B cell (primary cell): ENCODE measurements around the gene PCYOX1L. TPM values are rescaled to one million over a fixed set of nuclear protein-coding genes. Genes with fewer than 3 reads are reported as not detected.

Source experiments
- ATAC-seq: fragments of 200-7000 bp; cut with Tn5 transposase; one replicate; pipeline ENCODE4 v1.10.0; 2021; ENCODE audit warnings: low read depth, mild to moderate bottlenecking, moderate number of reproducible peaks, moderate library complexity
- CTCF ChIA-PET: fragments of 350-600 bp; sonication (Branson Sonifier 250); formaldehyde crosslinking; loops from one replicate; lab custom pipeline; 2021; ENCODE audit warnings: antibody characterized with exemption, inconsistent platforms; lab: Charles Lee
- POLR2A ChIA-PET: fragments of 350-600 bp; sonication (Branson Sonifier 250); formaldehyde crosslinking; loops from one replicate; lab custom pipeline; 2021; ENCODE audit warnings: antibody characterized with exemption; lab: Charles Lee
- DNase-seq: peaks from one replicate; pipeline ENCODE4 v3.0.0; 2013
- H2AFZ ChIP-seq: 2 replicates; pipeline ENCODE4 v1.6.1; 2012; ENCODE audit warnings: mild to moderate bottlenecking, low read depth, low read length; ENCODE audit not compliant: insufficient read depth, poor library complexity, severe bottlenecking
- H3K27ac ChIP-seq, 2 donors: 1 replicate in 1 of 2; 2 replicates in 1 of 2; pipeline ENCODE4 v1.5.1; 2012 to 2013; ENCODE audit warnings: low read length in 2 of 2, mild to moderate bottlenecking in 2 of 2, moderate library complexity in 1 of 2
- H3K27me3 ChIP-seq, 4 experiments: fragments of 200-600 bp in 1 of 4; sonication (generic) in 1 of 4; replicated peaks in 1 of 4; 1 replicate in 2 of 4; 2 replicates in 2 of 4; pipeline versions ENCODE4 v1.6.1 to v1.7.0; 2013 to 2016; ENCODE audit warnings: low read length in 3 of 4, mild to moderate bottlenecking in 2 of 4, mixed read lengths in 1 of 4, moderate library complexity in 1 of 4; ENCODE audit not compliant: insufficient read depth in 4 of 4, control insufficient read depth in 3 of 4; ENCODE audit errors: control extremely low read depth in 1 of 4
- H3K36me3 ChIP-seq, 2 experiments: replicated peaks in 1 of 2; 1 replicate in 1 of 2; 2 replicates in 1 of 2; pipeline versions ENCODE4 v1.6.1 to v1.7.1; 2013; ENCODE audit warnings: low read length in 1 of 2; ENCODE audit not compliant: insufficient read depth in 2 of 2, control insufficient read depth in 1 of 2; ENCODE audit errors: control extremely low read depth in 1 of 2, extremely low read depth in 1 of 2
- H3K4me1 ChIP-seq, 2 donors: fragments of 200-600 bp in 1 of 2; sonication (generic) in 1 of 2; 1 replicate in 1 of 2; 2 replicates in 1 of 2; pipeline versions ENCODE4 v1.5.1 to v1.6.1; 2013 to 2017; ENCODE audit warnings: low read length in 2 of 2; ENCODE audit not compliant: control insufficient read depth in 2 of 2, insufficient read depth in 2 of 2
- H3K4me2 ChIP-seq: replicated peaks from 2 replicates; pipeline ENCODE3; 2012; ENCODE audit warnings: mild to moderate bottlenecking, low read depth, low read length; ENCODE audit not compliant: poor library complexity, severe bottlenecking
- H3K4me3 ChIP-seq, 5 experiments: fragments of 200-600 bp in 1 of 5; sonication (generic) in 1 of 5; 1 replicate in 3 of 5; 2 replicates in 2 of 5; pipeline versions ENCODE4 v1.5.1 to v1.7.0; 2011 to 2016; ENCODE audit warnings: low read length in 4 of 5, mild to moderate bottlenecking in 4 of 5, low read depth in 2 of 5, control low read depth in 1 of 5, moderate library complexity in 1 of 5; ENCODE audit not compliant: insufficient read depth in 1 of 5; ENCODE audit errors: control extremely low read depth in 1 of 5, extremely low read depth in 1 of 5
- H3K79me2 ChIP-seq: fragments of 200-600 bp; sonication (generic); one replicate; pipeline ENCODE4 v1.6.0; 2016; ENCODE audit warnings: low read length; ENCODE audit not compliant: control insufficient read depth, insufficient read depth
- H3K9ac ChIP-seq: fragments of 200-600 bp; sonication (generic); 2 replicates; pipeline ENCODE4 v1.6.1; 2017; ENCODE audit warnings: mild to moderate bottlenecking, low read length, moderate library complexity
- H3K9me3 ChIP-seq, 3 donors: one replicate each; pipeline versions ENCODE4 v1.6.1 to v1.7.1; 2013; ENCODE audit warnings: low read length in 2 of 3; ENCODE audit not compliant: control insufficient read depth in 2 of 3, insufficient read depth in 1 of 3; ENCODE audit errors: control extremely low read depth in 1 of 3
- H4K20me1 ChIP-seq: 2 replicates; pipeline ENCODE4 v1.6.0; 2012; ENCODE audit warnings: mild to moderate bottlenecking, low read length; ENCODE audit not compliant: insufficient read depth, control insufficient read depth, poor library complexity, severe bottlenecking
- H3K27ac Mint-ChIP-seq: one replicate; pipeline ENCODE4 v1.8.0; 2021; ENCODE audit warnings: mixed read lengths
- H3K27me3 Mint-ChIP-seq: one replicate; pipeline ENCODE4 v1.8.0; 2021; ENCODE audit warnings: mixed read lengths
- H3K4me1 Mint-ChIP-seq: one replicate; pipeline ENCODE4 v1.8.0; 2021; ENCODE audit warnings: mixed read lengths
- H3K4me3 Mint-ChIP-seq: one replicate; pipeline ENCODE4 v1.8.0; 2021; ENCODE audit warnings: mixed read lengths
- H3K9me3 Mint-ChIP-seq: one replicate; pipeline ENCODE4 v1.8.0; 2022; ENCODE audit warnings: mixed read lengths; ENCODE audit not compliant: insufficient read depth
- CTCF ChIP-seq: fragments of 200-600 bp; IDR thresholded peaks from one replicate; pipeline ENCODE4 v1.8.0; 2022; ENCODE audit warnings: antibody characterized with exemption, mild to moderate bottlenecking
- EZH2 ChIP-seq: IDR thresholded peaks from 2 replicates; pipeline ENCODE4 v1.6.1; 2012; ENCODE audit warnings: borderline replicate concordance, low read depth, mild to moderate bottlenecking, moderate library complexity, low read length; ENCODE audit not compliant: insufficient read depth, poor library complexity, severe bottlenecking
- WGBS: methylation state at CpG from one replicate; pipeline ENCODE4 v1.1.5; 2013; ENCODE audit warnings: missing lambda C conversion rate; ENCODE audit not compliant: insufficient coverage; 5-methylcytosine and 5-hydroxymethylcytosine counted together
- intact Hi-C: fragments of 100-400 bp; cut with micrococcal nuclease; formaldehyde crosslinking; loops from one replicate; pipeline ENCODE4 v1.10.0; 2022
- polyA plus RNA-seq: library from polyadenylated mRNA; depleted of rRNA; stranded (reverse); fragments of >200 nt; gene quantifications from 2 replicates; pipeline ENCODE4 v1.2.3, GENCODE V29; 2012
- total RNA-seq, 2 donors: library from RNA; stranded (reverse); fragments of 120-200 nt in 1 of 2; gene quantifications; 1 replicate in 1 of 2; 2 replicates in 1 of 2; pipeline versions ENCODE4 v1.2.3 to v1.2.4, GENCODE V29; 2013 to 2022

PCYOX1L gene
- total and polyA plus RNA-seq, 2 donors (not counting 1 experiment from before 2014, with no cell fraction given), result 11.7 to 19.4 TPM

- Histone ChIP-seq H3K36me3 (no peaks in the 10 kb centered on the region), H4K20me1 (no peaks in the 10 kb centered on the region), H3K4me3 (no peak overlapping the region), H3K9ac (no peak overlapping the region), H3K9me3 (peaks cover 0 to 4% (median 0%) of the 10 kb centered on the region in 3 donors), H3K4me1 (no peaks in the 10 kb centered on the region), H3K4me2 (no peak overlapping the region), H3K79me2 (no peaks in the 10 kb centered on the region), H3K27me3 (no peaks in the 10 kb centered on the region), H2AFZ (no peak overlapping the region), H3K27ac (no peak overlapping the region)
- no peaks in the 10 kb centered on the region for H3K4me1 Mint-ChIP-seq
- POLR2A ChIA-PET, result no interaction called here
- DNase-seq (no peak), ATAC-seq (no peak)
- no peaks in the 10 kb centered on the region for H3K9me3 Mint-ChIP-seq
- TF ChIP-seq EZH2 (no peak), CTCF (no peak)
- CTCF ChIA-PET, result interaction anchor here (1.2 kb wide), 1 partner anchor 9 kb away, joined by 3 read pairs; no protein-coding TSS in a partner anchor
- no peak overlapping the region for H3K4me3 Mint-ChIP-seq
- H3K27ac Mint-ChIP-seq, result no peak overlapping the region
- 100% methylated on average over 1 of the region's 5 CpGs for WGBS
- H3K27me3 Mint-ChIP-seq, result no peaks in the 10 kb centered on the region
- intact Hi-C loops, result no loop called here
These were observed 32.0 kb upstream of the PCYOX1L start for GRCh38 chr5:149325894-149326293.

- Histone ChIP-seq H3K4me2 (no peak overlapping the region), H3K36me3 (no peaks in the 10 kb centered on the region), H2AFZ (no peak overlapping the region), H3K27ac (no peak overlapping the region), H3K79me2 (no peaks in the 10 kb centered on the region), H3K4me3 (no peak overlapping the region), H3K9me3 (peaks cover 0 to 4% (median 0%) of the 10 kb centered on the region in 3 donors), H4K20me1 (no peaks in the 10 kb centered on the region), H3K4me1 (no peaks in the 10 kb centered on the region), H3K27me3 (no peaks in the 10 kb centered on the region), H3K9ac (no peak overlapping the region)
- intact Hi-C loops, result no loop called here
- no peak for TF ChIP-seq CTCF
- TF ChIP-seq EZH2, result no peak
- no peak for ATAC-seq
- POLR2A ChIA-PET, result no interaction called here
- CTCF ChIA-PET, result no interaction called here
- H3K27ac Mint-ChIP-seq, result no peak overlapping the region
- no peaks in the 10 kb centered on the region for H3K9me3 Mint-ChIP-seq
- DNase-seq, result no peak
- 94% methylated on average over 2 of the region's 3 CpGs for WGBS
- no peaks in the 10 kb centered on the region for H3K4me1 Mint-ChIP-seq
- H3K27me3 Mint-ChIP-seq, result no peaks in the 10 kb centered on the region
- H3K4me3 Mint-ChIP-seq, result no peak overlapping the region
These were observed 31.2 kb upstream of the PCYOX1L start for GRCh38 chr5:149326611-149327010.
